OCI-M1 (cell line): ENCODE results near the gene YPEL2.
A peak's percentile ranks its signal among the peaks of the same experiment; 100 is the strongest.
"Not testable (repeated sequence)": the region's sequence is repeated elsewhere in the genome, so short reads cannot be mapped to it uniquely, and the experiment has no call there.

Experiments used
- DNase-seq: peaks from one replicate; lab custom pipeline; 2025; lab: John Stamatoyannopoulos, UW

Gene YPEL2, protein sequence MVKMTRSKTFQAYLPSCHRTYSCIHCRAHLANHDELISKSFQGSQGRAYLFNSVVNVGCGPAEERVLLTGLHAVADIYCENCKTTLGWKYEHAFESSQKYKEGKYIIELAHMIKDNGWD

DNA sequence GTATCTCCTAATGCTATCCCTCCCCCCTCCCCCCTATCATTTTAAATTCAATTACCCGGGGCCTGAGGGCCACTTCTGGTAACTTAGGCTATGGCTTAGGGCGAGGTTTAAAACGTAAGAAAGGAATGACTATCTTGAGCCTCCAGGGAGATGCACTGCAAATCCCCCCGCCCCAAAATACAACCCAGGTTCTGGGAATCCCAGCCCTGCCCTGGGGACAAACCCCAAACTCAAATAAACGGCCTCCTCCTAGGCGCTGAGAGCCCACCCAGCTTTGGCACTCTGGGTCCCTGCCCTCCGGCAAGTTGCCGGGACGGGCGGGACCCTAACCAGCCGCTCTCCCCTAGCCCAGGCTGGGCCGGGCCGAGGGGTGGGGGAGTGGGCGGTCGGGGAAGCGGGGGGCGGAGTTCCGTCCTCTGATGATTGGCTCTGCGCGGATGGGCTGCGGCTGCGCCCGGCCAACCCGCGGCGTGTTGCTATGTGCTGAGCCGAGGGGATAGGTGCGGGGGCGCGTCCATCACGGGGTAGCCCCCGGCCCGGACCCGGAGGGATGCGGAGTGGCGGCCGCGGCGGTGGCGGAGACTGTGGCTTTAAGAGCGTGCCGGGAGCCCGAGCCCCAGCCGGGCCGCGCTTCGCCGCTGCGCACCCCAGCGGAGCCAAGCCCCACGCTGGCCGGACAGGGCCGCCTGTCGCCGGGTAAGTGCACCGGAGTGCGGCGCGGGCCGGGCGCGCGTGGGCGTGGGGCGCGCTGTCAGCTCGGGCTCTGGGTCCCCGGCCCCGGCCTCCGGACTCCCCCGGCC, at the start of gene YPEL2:
Gene YPEL2 (plus strand): TSS at position 527 of the 800 bp plus-strand sequence. CDS start 21,755 bp downstream, outside the sequence.
- peak; percentile 81 for DNase-seq

DNA sequence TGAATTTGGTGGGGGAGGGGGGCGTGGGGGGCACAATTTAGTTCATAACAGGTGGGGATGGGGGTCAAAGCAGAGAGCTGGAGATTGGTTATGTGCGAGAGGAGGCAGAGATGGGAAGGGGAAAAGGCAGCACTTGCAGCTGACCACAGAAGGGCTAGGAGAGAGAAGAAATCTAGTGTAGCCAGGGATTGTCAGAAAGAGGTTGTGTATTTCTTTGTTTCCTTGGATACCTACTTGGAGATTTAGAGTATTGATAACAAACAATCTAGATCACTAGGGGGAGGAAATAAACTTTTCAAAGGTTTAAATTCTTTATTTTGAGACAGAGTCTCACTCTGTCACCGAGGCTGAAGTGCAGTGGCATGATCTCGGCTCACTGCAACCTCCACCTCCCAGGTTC, 47.1 kb upstream of the YPEL2 start:
- peak; percentile 20 for DNase-seq

GRCh38 chr17:59287452-59287851, 44.0 kb upstream of the YPEL2 start:
- DNase-seq: peak; percentile 25

DNA sequence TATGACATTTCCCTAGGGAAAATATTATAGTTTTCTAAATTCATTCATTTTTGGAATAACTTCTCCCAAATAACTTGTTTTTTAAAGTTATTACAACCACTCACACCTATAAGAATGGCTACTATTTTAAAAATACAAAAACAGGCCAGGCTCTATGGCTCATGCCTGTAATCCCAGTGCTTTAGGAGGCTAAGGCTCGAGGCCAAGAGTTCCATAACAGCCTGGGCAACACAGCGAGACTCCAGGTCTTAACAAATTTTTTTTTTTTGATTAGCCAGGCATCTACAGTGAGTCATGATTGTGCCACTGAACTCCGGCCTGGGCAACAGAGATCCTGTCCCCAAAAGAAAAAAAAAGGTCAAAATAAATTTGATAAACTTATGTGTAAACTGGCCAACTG, 43.6 kb upstream of the YPEL2 start:
- no peak for DNase-seq

- DNase-seq: no peak
Measured at GRCh38 chr17:59289981-59290301, 41.5 kb upstream of the YPEL2 start.

DNA sequence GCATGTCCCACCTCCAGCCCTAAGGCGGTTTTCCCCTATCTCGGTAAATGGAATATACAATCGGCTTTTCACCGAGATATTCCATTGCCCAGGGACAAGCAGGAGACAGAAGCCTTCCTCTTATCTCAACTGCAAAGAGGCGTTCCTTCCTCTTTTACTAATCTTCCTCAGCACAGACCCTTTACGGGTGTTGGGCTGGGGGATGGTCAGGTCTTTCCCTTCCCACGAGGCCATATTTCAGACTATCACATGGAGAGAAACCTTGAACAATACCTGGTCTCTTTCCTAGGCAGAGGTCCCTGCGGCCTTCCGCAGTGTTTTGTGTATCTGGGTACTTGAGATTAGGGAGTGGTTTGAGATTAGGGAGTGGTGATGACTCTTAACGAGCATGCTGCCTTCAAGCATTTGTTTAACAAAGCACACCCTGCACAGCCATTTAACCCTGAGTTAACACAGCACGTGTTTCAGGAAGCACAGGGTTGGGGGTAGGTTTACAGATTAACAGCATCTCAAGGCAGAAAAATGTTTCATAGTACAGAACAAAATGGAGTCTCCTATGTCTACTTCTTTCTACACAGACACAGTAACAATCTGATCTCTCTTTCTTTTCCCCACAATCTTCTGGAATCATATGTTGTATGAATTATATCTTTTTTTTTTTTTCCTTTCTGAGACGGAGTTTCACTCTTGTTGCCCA, 41.0 kb upstream of the YPEL2 start:
- DNase-seq: peak; percentile 98

- DNase-seq: no peak
Measured at GRCh38 chr17:59292174-59292523, 39.3 kb upstream of the YPEL2 start.

DNA sequence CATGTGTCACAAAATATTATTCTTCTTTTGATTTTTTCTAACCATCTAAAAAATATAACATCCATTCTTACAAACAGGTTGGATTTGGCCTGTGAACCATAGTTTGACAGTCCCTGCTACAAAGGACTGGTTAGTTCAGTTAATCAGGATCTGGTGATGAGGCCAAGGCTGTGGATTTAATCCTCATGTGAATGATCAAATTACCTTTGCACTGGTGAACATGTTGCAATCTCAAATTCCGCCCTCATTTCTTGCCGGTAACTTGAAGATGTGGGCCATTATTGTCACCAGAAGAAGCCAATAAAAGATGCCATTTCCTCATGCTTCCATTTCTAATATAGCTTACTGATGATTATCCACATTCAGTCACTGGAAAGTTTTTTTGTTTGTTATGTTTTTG, 35.3 kb upstream of the YPEL2 start:
- no peak for DNase-seq

DNA sequence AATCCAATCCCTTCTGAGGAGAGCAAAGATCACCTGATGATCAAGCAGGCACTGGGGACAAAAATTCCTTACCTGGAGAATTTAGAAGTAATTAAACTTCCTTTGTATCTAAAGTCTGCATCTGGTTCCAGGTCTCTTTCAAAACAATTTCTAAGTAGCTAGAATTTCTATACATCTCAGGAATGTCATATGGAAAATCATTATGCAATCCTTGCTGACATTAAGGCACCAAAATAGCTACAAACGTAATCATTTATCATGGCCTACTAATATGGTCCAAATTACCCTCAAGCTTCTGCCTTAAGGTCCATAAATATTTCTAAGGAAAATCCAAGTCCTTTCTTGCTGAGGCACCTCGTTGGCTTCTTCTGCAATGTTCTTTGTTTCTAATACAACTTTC, 32.9 kb upstream of the YPEL2 start:
- DNase-seq: no peak

DNA sequence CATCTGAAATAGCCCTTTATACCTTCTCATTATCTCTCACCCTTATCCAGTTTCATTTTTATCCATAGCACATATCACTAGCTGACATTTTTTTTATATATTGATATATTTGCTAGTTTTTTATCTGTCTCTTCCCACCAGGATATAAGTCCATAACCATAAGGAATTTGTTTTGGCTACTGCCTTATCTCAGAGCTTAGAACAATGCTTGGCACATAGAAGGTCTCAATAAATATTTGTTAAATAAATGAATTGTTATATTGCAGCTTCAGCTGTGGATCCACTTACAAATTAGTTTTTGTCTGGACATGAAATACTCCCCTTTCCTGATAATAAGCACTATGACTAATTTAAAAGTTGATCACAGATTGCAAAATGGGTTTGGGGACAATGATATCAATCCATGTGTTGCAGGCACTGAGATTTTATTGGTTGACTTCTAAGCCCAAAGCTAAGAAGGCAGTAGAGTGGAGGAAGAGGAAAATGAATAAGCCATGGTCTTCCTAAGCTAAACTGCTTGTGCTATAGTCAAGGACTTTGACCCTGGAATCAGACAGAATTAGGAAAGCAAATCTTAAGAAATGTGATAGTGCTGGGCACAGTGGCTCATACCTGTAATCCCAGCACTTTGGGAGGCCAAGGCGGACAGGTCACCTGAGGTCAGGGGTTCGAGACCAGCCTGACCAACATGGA, 31.9 kb upstream of the YPEL2 start:
- DNase-seq: no peak

DNA sequence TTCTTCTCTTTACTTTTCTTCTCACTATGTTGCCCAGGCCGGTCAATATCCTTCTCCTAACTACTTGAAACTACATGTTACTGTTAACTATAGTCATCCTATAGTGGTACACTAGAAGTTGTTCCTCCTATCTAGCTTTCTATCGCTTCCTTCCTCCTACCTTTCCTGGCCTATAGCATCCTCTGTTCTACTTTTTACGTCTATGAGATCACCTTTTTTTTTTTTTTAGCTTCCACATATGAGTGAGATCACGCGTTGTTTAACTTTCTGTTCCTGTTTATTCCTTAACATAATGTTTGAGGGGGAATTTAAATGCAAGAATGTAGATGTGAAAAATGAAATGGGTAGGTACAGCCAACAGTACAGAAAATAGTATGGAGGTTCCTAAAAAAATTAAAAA, 30.5 kb upstream of the YPEL2 start:
- DNase-seq: no peak

DNA sequence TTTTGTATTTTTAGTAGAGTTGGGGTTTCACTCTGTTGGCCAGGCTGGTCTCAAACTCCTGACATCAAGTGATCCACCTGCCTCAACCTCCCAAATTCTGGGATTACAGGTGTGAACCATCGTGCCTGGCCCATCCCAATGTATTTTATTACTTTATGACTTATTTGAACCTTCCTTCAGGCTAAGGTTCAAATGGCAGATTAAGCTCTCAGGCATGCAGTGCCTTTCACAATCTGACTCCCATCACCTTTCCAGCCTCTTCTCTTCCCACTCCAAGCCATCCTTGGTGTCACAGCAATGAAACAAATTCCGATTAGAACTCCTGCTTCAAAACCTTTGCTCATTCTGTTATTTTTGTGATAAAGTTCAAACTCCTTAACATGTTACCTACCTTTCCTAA, 26.6 kb upstream of the YPEL2 start:
- DNase-seq: no peak

DNA sequence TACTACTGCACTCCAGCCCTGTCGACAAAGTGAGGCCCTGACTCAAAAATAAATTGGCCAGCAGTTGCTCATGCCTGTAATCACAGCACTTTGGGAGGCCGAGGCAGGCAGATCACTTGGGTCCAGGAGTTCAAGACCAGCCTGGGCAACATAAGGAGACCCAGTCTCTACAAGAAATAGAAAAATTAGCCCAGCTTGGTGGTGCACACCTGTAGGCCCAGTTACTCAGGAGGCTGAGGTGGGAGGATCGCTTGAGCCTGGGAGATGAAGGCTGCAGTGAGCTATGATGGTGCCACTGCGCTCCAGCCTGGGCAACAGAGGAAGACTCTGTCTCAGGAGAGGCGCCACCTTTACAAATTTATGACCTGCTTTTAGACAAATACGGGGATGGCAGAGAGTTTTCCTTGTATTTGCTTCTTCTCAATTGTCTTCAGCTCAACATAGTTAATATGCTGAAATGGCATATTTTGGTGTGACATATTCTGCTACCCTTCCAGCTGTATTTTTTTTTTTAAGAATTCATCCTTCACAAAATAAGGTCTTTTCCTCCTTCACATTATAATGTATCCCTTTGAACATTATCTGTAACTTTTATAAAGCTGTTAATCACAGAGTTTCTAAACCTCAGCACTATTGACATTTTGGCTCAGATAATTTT, 21.1 kb upstream of the YPEL2 start:
- no peak for DNase-seq

DNA sequence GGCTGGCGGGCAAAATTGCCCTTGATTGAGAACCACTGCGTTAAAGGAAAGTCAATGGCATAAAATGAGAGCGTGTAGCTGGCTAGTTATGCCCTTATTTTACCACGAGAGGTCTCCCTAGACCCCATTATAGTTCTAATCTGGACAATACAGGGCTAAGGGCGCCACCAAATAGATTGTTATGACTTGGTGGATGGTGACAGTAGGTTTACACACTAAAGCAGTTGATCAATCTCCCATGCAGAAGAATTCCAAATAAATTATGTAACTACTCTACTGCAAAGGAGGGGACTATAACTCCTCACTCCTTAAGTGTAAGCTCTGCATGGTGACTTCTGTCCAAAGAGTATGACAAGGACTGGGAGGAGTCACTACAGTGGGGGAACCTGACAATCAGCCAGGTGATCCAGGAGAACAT, 20.4 kb upstream of the YPEL2 start:
- peak; percentile 88 for DNase-seq

DNA sequence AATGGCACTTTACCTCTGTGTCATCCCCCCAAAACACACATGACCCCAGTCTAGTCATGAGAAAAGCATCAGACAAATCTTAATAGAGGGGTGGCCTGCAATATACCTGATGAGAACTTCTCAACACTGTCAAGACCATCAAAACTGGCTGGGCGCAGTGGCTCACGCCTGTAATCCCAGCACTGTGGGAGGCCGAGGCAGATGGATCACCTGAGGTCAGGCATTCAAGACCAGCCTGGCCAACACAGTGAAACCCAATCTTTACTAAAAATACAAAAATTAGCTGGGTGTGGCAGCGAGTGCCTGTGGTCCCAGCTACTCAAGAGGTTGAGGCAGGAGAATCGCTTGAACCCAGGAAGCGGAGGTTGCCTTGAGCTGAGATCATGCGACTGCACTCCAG, 19.9 kb upstream of the YPEL2 start:
- not testable (repeated sequence) for DNase-seq

DNA sequence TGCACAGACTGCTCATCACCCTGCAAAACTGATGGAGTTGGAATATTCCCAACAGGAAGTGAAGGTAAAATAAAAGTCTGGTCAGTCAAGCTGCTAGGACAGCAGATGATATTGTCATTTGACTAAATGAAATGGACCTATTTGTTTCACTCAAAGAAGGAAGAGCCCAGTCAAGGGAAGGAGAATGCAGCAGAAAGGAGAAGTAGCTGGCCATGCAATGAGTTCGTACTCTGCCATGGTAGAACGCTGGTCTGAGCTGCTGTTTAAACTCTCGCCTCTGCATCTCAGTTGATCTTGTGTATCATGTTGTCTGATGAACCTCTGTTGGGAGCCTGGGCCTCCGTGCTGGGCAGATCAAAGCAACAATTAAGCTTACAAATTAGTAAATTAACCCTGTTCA, 15.6 kb upstream of the YPEL2 start:
- DNase-seq: no peak

- no peak for DNase-seq
Measured at GRCh38 chr17:59327121-59327980, 4.1 kb upstream of the YPEL2 start.

DNA sequence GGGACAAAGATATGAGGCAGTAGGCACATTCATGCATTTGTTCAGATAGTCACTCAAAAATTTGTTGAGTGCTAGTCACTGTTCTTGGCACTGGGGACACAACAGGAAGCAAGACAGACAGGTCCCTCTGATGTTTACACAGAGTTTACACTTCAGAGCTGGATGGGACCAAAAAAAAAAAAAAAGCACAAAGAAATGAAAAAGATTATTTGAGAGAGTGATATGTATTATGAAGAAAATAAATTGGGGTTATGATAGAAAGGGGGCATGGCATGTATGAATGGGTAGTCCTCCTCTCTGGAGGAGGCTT, 3.5 kb upstream of the YPEL2 start:
- DNase-seq: no peak

DNA sequence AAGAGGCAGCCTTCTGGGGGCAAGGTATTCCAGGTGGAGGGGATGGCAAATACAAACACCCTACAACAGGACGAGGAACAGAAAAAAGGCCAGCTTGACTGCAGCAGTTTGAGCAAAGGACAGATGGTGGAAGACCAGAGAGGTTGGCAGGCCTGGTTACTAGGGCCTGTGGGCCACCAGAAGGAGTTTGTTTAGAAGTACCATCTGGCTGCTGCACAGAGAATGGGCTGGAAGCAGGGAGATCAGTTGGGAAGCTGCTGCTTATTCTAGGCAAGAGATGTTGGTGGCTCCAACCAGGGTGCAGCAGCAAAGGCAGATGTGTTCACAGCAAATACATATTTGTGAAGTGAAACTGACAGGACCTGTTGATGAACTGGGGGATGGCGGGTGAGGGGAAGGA, 2.9 kb upstream of the YPEL2 start:
- DNase-seq: no peak

GRCh38 chr17:59329176-59330052, 2.0 kb upstream of the YPEL2 start:
- peak; percentile 88 for DNase-seq
